GM21717 (cell line): Measurements from ENCODE around the gene LUC7L.
"Not testable (repeated sequence)": the region's sequence is repeated elsewhere in the genome, so short reads cannot be mapped to it uniquely, and the experiment has no call there.

Source experiments
- ATAC-seq: cut with Tn5 transposase; IDR thresholded peaks from one replicate; pipeline ENCODE4 v1.9.1; 2021; ENCODE audit warnings: mild to moderate bottlenecking, moderate library complexity; ENCODE audit not compliant: unreplicated experiment

The LUC7L gene

GRCh38 chr16:234468-235305 is 5.4 kb upstream of the LUC7L start, which contains the start of gene FAM234A:
TSS of gene FAM234A (plus strand) at chr16:234821. CDS start at chr16:254414, 19,593 bp downstream.
- ATAC-seq = peak; percentile 66

- ATAC-seq = no peak
Observed at GRCh38 chr16:230949-231348, 1.7 kb upstream of the LUC7L start.

GRCh38 chr16:230351-230750 is 1.1 kb upstream of the LUC7L start:
- ATAC-seq = not testable (repeated sequence)

GRCh38 chr16:229731-230281 is 557 bp upstream of the LUC7L start:
- no peak for ATAC-seq

- ATAC-seq = peak; percentile 1
Observed at GRCh38 chr16:228151-228851, 948 bp downstream of the LUC7L start.

- no peak for ATAC-seq
Observed at GRCh38 chr16:220021-220420, 9.2 kb downstream of the LUC7L start.

- ATAC-seq = no peak
Observed at GRCh38 chr16:212999-213398, 16.2 kb downstream of the LUC7L start.

GRCh38 chr16:211631-212180 is 17.5 kb downstream of the LUC7L start:
- ATAC-seq = not testable (repeated sequence)

- ATAC-seq = not testable (repeated sequence)
Observed at GRCh38 chr16:209359-209758, 19.9 kb downstream of the LUC7L start.

- not testable (repeated sequence) for ATAC-seq
Observed at GRCh38 chr16:204046-204445, 25.2 kb downstream of the LUC7L start.

GRCh38 chr16:203246-203645 is 26.0 kb downstream of the LUC7L start:
- ATAC-seq = no peak

GRCh38 chr16:200388-200787 is 28.9 kb downstream of the LUC7L start:
- ATAC-seq = no peak

GRCh38 chr16:194516-194915 is 34.7 kb downstream of the LUC7L start:
- no peak for ATAC-seq

- no peak for ATAC-seq
Observed at GRCh38 chr16:193441-193840, 35.8 kb downstream of the LUC7L start.

- ATAC-seq = no peak
Observed at GRCh38 chr16:192686-193085, 36.6 kb downstream of the LUC7L start.

- ATAC-seq = no peak
Observed at GRCh38 chr16:191831-192230, 37.4 kb downstream of the LUC7L start.

- no peak for ATAC-seq
Observed at GRCh38 chr16:189604-190186, 39.6 kb downstream of the LUC7L start.

- ATAC-seq = no peak
Observed at GRCh38 chr16:188674-189073, 40.6 kb downstream of the LUC7L start.

- no peak for ATAC-seq
Observed at GRCh38 chr16:187330-187729, 41.9 kb downstream of the LUC7L start.

GRCh38 chr16:185691-186090 is 43.6 kb downstream of the LUC7L start:
- no peak for ATAC-seq

- ATAC-seq = no peak
Observed at GRCh38 chr16:185213-185612, 44.0 kb downstream of the LUC7L start.
